Peyer's patch (tissue), 4 donors: ENCODE results near the gene NHLRC4.

Experiments used
- POLR2A ChIP-seq, 2 donors: fragments of 450-650 bp; IDR thresholded peaks; one replicate each; pipeline ENCODE4 v1.5.1; 2017; ENCODE audit warnings: antibody characterized with exemption in 2 of 2, mild to moderate bottlenecking in 2 of 2, moderate library complexity in 2 of 2
- TF ChIP-seq, protein P1 (sequence below), 6 experiments: fragments of 450-650 bp in 4 of 6; fragments of 200-600 bp in 2 of 6; sonication (generic) in 1 of 6; IDR thresholded peaks; one replicate each; pipeline ENCODE4 v1.5.1; 2017 to 2019; ENCODE audit warnings: antibody characterized with exemption in 6 of 6, mild to moderate bottlenecking in 3 of 6, moderate library complexity in 1 of 6

DNA sequence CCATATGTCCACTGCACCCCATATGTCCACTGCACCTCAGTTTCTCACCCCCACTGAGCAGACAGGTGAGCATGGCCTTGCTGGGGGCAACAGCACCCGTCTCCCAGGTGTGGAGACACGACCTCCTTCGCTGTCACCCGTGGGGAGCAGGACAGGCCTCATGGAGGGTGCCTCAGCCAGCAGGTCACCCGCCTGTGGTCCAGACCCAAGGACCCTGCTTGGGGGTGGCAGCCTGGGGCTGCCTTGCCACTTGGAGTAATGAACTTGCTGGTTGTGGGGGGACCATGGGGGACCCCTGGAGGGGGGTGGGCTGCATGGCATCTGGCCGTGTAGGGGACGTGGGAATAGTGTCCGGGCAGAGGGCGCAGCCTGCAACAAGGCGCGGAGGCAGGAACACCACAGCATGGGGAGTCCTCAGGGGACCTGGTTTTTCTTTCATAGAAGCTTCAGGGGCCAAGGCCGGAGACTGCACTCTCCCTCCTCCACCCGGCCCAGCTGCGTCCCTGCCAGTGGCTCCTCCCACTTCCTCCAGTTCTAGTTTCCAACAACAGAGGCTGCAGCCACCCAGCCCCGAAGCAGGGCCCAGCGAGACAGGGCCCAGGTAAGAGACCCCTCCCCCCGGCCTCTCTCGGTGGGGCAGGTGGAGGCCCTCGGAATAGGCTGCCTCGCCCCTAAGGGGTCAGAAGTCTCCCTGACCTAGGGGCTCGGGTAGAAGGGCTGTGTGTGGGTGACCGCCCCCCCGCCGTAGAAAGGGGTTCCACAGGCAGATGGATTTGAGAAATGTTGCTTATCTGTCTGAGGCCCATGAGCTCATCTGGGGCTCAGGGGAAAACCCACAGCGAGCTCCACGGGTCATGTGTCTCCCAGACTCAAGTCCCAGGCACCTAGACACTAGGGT is at the start of gene NHLRC4:
- TF ChIP-seq, protein P1, sequence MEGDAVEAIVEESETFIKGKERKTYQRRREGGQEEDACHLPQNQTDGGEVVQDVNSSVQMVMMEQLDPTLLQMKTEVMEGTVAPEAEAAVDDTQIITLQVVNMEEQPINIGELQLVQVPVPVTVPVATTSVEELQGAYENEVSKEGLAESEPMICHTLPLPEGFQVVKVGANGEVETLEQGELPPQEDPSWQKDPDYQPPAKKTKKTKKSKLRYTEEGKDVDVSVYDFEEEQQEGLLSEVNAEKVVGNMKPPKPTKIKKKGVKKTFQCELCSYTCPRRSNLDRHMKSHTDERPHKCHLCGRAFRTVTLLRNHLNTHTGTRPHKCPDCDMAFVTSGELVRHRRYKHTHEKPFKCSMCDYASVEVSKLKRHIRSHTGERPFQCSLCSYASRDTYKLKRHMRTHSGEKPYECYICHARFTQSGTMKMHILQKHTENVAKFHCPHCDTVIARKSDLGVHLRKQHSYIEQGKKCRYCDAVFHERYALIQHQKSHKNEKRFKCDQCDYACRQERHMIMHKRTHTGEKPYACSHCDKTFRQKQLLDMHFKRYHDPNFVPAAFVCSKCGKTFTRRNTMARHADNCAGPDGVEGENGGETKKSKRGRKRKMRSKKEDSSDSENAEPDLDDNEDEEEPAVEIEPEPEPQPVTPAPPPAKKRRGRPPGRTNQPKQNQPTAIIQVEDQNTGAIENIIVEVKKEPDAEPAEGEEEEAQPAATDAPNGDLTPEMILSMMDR (IDR thresholded peaks at IDR 0.05): no peak
- no peak for TF ChIP-seq POLR2A (IDR thresholded peaks at IDR 0.05)
